Pancreas (tissue), 10 donors: Measurements from ENCODE around the gene TFE3. TPM values are rescaled to one million over a fixed set of nuclear protein-coding genes. Genes with fewer than 3 reads are reported as not detected.

Experiments
- ATAC-seq, 4 donors: fragments of 200-7000 bp; cut with Tn5 transposase; one replicate each; pipeline versions ENCODE4 v1.8.0 to v1.9.1; 2020; ENCODE audit warnings: mild to moderate bottlenecking in 4 of 4, moderate library complexity in 4 of 4
- DNase-seq, 6 donors: peaks; one replicate each; pipeline ENCODE4 v3.0.0-alpha.2; 2020
- FAIRE-seq: peaks from 2 replicates; lab custom pipeline; 2012; peaks lifted over from hg19 to GRCh38; lab: Jason Lieb, UNC
- H3K27ac ChIP-seq, 4 donors: fragments of 200-600 bp; sonication (generic); 1 replicate in 3 of 4; 2 replicates in 1 of 4; pipeline versions ENCODE4 v1.5.0 to v1.8.0; 2020
- H3K27me3 ChIP-seq, 4 donors: fragments of 200-600 bp; one replicate each; pipeline ENCODE4 v1.8.0; 2021
- H3K36me3 ChIP-seq, 3 donors: fragments of 200-600 bp; sonication (generic) in 1 of 3; one replicate each; pipeline versions ENCODE4 v1.5.0 to v1.8.0; 2020 to 2021
- H3K4me1 ChIP-seq, 3 donors: fragments of 200-600 bp; one replicate each; pipeline ENCODE4 v1.8.0; 2021
- H3K4me3 ChIP-seq, 4 donors: fragments of 200-600 bp; sonication (generic) in 2 of 4; one replicate each; pipeline versions ENCODE4 v1.5.0 to v1.8.0; 2020 to 2021
- H3K9me3 ChIP-seq, 4 donors: fragments of 200-600 bp; one replicate each; pipeline ENCODE4 v1.8.0; 2021
- WGBS, 2 donors: extraction: QIAGEN DNeasy Blood & Tissue Kit; methylation state at CpG; one replicate each; pipeline ENCODE4 v1.1.7; 2013; 5-methylcytosine and 5-hydroxymethylcytosine counted together
- intact Hi-C, 3 donors: fragments of 100-400 bp; cut with DNase I; formaldehyde crosslinking; loops; one replicate each; pipeline versions ENCODE4 v1.11.1 to v1.14.2; 2022
- polyA plus RNA-seq, 2 donors: library from polyadenylated mRNA; stranded (reverse); fragments of 200-250 nt; gene quantifications; one replicate each; pipeline ENCODE4 v1.2.3, GENCODE V29; 2013
- total RNA-seq, 6 donors: library from RNA; stranded (reverse); fragmentation: NEBNext Ultra II Directional in 4 of 6; extraction: Animal tissue kit (Norgen Biotek cat#: 25700) in 4 of 6; gene quantifications; one replicate each; pipeline versions ENCODE4 v1.2.1 to v1.2.4, GENCODE V29; 2021 to 2023
- TF ChIP-seq, protein P1 (sequence below), 4 donors: fragments of 200-600 bp; sonication (generic) in 3 of 4; IDR thresholded peaks; one replicate each; pipeline versions ENCODE4 v1.5.0 to v1.8.0; 2021; ENCODE audit warnings: antibody characterized with exemption in 4 of 4
- donor health status: healthy with polysubstance abuse.
- donor health status: DM: no; HTN: no; CAD: no; lungs with moderate emphysema.
- donor health status: DM: no; HTN: no; CAD: no.
- donor health status: control.
- donor health status: control.
- donor health status: Bipolar disorder and iron deficiency.
- donor health status: DM: yes; HTN: yes; CAD: no.
- donor health status: DM: no; HTN: no; CAD: no.
- donor health status: DM: no; HTN: no; CAD: no.
- donor health status: DM: yes; HTN: yes; CAD: no.

TFE3 gene
- total and polyA plus RNA-seq, 8 donors = 8.5 to 20.6 (median 13.6) TPM

DNA sequence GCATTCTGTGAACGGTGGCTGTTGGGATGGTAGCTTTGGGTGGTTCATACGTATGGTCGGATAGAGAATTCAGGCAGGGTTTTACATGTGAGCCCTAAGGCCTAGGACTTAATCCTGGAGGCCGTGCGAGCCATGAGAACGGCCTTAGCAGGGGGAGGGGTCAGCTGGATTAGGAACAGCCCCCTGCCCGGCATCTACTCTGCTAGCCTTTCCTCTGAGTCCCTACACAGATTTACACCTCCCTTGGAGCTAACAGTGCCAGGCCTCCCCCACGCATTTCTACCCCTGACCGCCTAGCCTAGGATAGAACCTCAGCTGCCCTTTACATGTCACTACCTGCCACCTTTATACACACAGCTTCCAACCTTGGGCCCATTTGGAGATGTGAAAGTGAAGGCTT, 23.5 kb upstream of the TFE3 start:
- no peak for ATAC-seq
- H3K9me3 ChIP-seq = no peaks in the 10 kb centered on the region
- no peaks in the 10 kb centered on the region for H3K27me3 ChIP-seq
- H3K4me3 ChIP-seq = no peak overlapping the region
- H3K4me1 ChIP-seq = no peaks in the 10 kb centered on the region
- intact Hi-C loops = no loop called here
- no peak for FAIRE-seq
- WGBS, 2 donors = 72 to 84% methylated on average over 9 of the region's 9 CpGs
- no peak overlapping the region for H3K27ac ChIP-seq
- TF ChIP-seq, protein P1, sequence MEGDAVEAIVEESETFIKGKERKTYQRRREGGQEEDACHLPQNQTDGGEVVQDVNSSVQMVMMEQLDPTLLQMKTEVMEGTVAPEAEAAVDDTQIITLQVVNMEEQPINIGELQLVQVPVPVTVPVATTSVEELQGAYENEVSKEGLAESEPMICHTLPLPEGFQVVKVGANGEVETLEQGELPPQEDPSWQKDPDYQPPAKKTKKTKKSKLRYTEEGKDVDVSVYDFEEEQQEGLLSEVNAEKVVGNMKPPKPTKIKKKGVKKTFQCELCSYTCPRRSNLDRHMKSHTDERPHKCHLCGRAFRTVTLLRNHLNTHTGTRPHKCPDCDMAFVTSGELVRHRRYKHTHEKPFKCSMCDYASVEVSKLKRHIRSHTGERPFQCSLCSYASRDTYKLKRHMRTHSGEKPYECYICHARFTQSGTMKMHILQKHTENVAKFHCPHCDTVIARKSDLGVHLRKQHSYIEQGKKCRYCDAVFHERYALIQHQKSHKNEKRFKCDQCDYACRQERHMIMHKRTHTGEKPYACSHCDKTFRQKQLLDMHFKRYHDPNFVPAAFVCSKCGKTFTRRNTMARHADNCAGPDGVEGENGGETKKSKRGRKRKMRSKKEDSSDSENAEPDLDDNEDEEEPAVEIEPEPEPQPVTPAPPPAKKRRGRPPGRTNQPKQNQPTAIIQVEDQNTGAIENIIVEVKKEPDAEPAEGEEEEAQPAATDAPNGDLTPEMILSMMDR (IDR thresholded peaks at IDR 0.05) = no peak
- DNase-seq = no peak
- no peaks in the 10 kb centered on the region for H3K36me3 ChIP-seq

- no peak overlapping the region for H3K27ac ChIP-seq
- DNase-seq (no peak), ATAC-seq (no peak), FAIRE-seq (no peak)
- H3K9me3 ChIP-seq = no peaks in the 10 kb centered on the region
- H3K4me3 ChIP-seq = no peak overlapping the region
- H3K36me3 ChIP-seq = no peaks in the 10 kb centered on the region
- TF ChIP-seq, protein P1 (IDR thresholded peaks at IDR 0.05) = no peak
- no peaks in the 10 kb centered on the region for H3K4me1 ChIP-seq
- intact Hi-C loops = no loop called here
- 68 to 96% methylated on average over 2 of the region's 2 CpGs for WGBS, 2 donors
- no peaks in the 10 kb centered on the region for H3K27me3 ChIP-seq
Measured at GRCh38 chrX:49066278-49066677, 23.1 kb upstream of the TFE3 start.

- Histone ChIP-seq H3K4me1 (peaks cover 0 to 3% (median 0%) of the 10 kb centered on the region in 3 donors), H3K36me3 (no peaks in the 10 kb centered on the region), H3K4me3 (no peak overlapping the region), H3K27me3 (no peaks in the 10 kb centered on the region), H3K9me3 (no peaks in the 10 kb centered on the region), H3K27ac (no peak overlapping the region)
- DNase-seq = no peak
- intact Hi-C loops = no loop called here
- no peak for ATAC-seq
- FAIRE-seq = no peak
- TF ChIP-seq, protein P1 (IDR thresholded peaks at IDR 0.05) = no peak
- WGBS, 2 donors = 80 to 86% methylated on average over 8 of the region's 8 CpGs
Measured at GRCh38 chrX:49064735-49065134, 21.6 kb upstream of the TFE3 start.

GRCh38 chrX:49064303-49064702, 21.1 kb upstream of the TFE3 start:
- H3K27ac ChIP-seq = no peak overlapping the region
- H3K4me1 ChIP-seq = peaks cover 0 to 3% (median 0%) of the 10 kb centered on the region in 3 donors
- no peak for ATAC-seq
- no peaks in the 10 kb centered on the region for H3K27me3 ChIP-seq
- no peaks in the 10 kb centered on the region for H3K9me3 ChIP-seq
- no peak for FAIRE-seq
- H3K4me3 ChIP-seq = no peak overlapping the region
- no peak for DNase-seq
- TF ChIP-seq, protein P1 (IDR thresholded peaks at IDR 0.05) = no peak
- 88 to 91% methylated on average over 19 to 20 of the region's 20 CpGs for WGBS, 2 donors
- intact Hi-C loops = no loop called here
- H3K36me3 ChIP-seq = no peaks in the 10 kb centered on the region

- intact Hi-C loops = no loop called here
- no peaks in the 10 kb centered on the region for H3K27me3 ChIP-seq
- FAIRE-seq (no peak), DNase-seq (no peak), ATAC-seq (no peak)
- no peaks in the 10 kb centered on the region for H3K9me3 ChIP-seq
- no peak overlapping the region for H3K4me3 ChIP-seq
- H3K27ac ChIP-seq = no peak overlapping the region
- TF ChIP-seq, protein P1 (IDR thresholded peaks at IDR 0.05) = no peak
- 95 to 96% methylated on average over 9 of the region's 9 CpGs for WGBS, 2 donors
- H3K4me1 ChIP-seq = peaks cover 0 to 3% (median 0%) of the 10 kb centered on the region in 3 donors
- H3K36me3 ChIP-seq = no peaks in the 10 kb centered on the region
Measured at GRCh38 chrX:49063715-49064114, 20.6 kb upstream of the TFE3 start.
